GM21528 (cell line): ENCODE results near the gene MAZ.

Experiments used
- ATAC-seq: cut with Tn5 transposase; IDR thresholded peaks from one replicate; pipeline ENCODE4 v1.9.1; 2021; ENCODE audit warnings: mild to moderate bottlenecking, moderate library complexity; ENCODE audit not compliant: unreplicated experiment, low FRiP score

Gene MAZ

GRCh38 chr16:29807426-29808218 lies 1.3 kb downstream of the MAZ start:
- ATAC-seq: peak; percentile 13

GRCh38 chr16:29808219-29808900 lies 2.0 kb downstream of the MAZ start:
- no peak for ATAC-seq

GRCh38 chr16:29809031-29809747 lies 2.9 kb downstream of the MAZ start:
- no peak for ATAC-seq

- ATAC-seq: no peak
These were observed 3.7 kb downstream of the MAZ start for GRCh38 chr16:29809850-29810698.

- ATAC-seq: no peak
These were observed 4.4 kb downstream of the MAZ start for GRCh38 chr16:29810699-29811169.

GRCh38 chr16:29811170-29811895 lies 5.0 kb downstream of the MAZ start:
- peak; percentile 28 for ATAC-seq

GRCh38 chr16:29811896-29812665 lies 5.8 kb downstream of the MAZ start, which contains the start of gene PRRT2:
TSS of gene PRRT2 (plus strand) at chr16:29812193. CDS start at chr16:29813055, 862 bp downstream.
- ATAC-seq: no peak

- ATAC-seq: no peak
These were observed 6.7 kb downstream of the MAZ start for GRCh38 chr16:29812754-29813643.

GRCh38 chr16:29813644-29814562 lies 7.6 kb downstream of the MAZ start:
- no peak for ATAC-seq

- no peak for ATAC-seq
These were observed 8.3 kb downstream of the MAZ start for GRCh38 chr16:29814592-29814991.

- no peak for ATAC-seq
These were observed 8.8 kb downstream of the MAZ start for GRCh38 chr16:29815032-29815721.

GRCh38 chr16:29815793-29816693 lies 9.7 kb downstream of the MAZ start, which contains the start of gene PAGR1:
TSS of gene PAGR1 (plus strand) at chr16:29816152. CDS start at chr16:29816526, 374 bp downstream.
- ATAC-seq: peak; percentile 56

GRCh38 chr16:29816694-29817441 lies 10.5 kb downstream of the MAZ start:
- ATAC-seq: peak; percentile 11

- no peak for ATAC-seq
These were observed 11.8 kb downstream of the MAZ start for GRCh38 chr16:29818082-29818481.
